Inflammatory macrophage treated with lipopolysaccharide for 4 hours (primary cell): ENCODE measurements around the gene LAPTM5.
"Not testable (repeated sequence)": the region's sequence is repeated elsewhere in the genome, so short reads cannot be mapped to it uniquely, and the experiment has no call there.

ENCODE experiments used
- DNase-seq: peaks from one replicate; pipeline ENCODE4 v3.0.0-alpha.2; 2020

LAPTM5 gene

GRCh38 chr1:30757352-30758120 lies at the start of gene LAPTM5:
TSS of gene LAPTM5 (minus strand) at chr1:30757774. CDS start at chr1:30757745, 29 bp downstream.
- DNase-seq: peak; percentile 84

GRCh38 chr1:30806381-30807317 lies 49.1 kb upstream of the LAPTM5 start:
- no peak for DNase-seq

- no peak for DNase-seq
Measured at GRCh38 chr1:30805304-30806003, 47.9 kb upstream of the LAPTM5 start.

GRCh38 chr1:30804822-30805221 lies 47.2 kb upstream of the LAPTM5 start:
- no peak for DNase-seq

GRCh38 chr1:30804352-30804751 lies 46.8 kb upstream of the LAPTM5 start:
- DNase-seq: no peak

- no peak for DNase-seq
Measured at GRCh38 chr1:30803562-30803961, 46.0 kb upstream of the LAPTM5 start.

- peak; percentile 65 for DNase-seq
Measured at GRCh38 chr1:30801771-30802198, 44.2 kb upstream of the LAPTM5 start.

- no peak for DNase-seq
Measured at GRCh38 chr1:30799233-30799511, 41.6 kb upstream of the LAPTM5 start.

- DNase-seq: peak; percentile 59
Measured at GRCh38 chr1:30798389-30799232, 41.0 kb upstream of the LAPTM5 start.

GRCh38 chr1:30795026-30795425 lies 37.5 kb upstream of the LAPTM5 start:
- DNase-seq: no peak

- DNase-seq: no peak
Measured at GRCh38 chr1:30794260-30794659, 36.7 kb upstream of the LAPTM5 start.

GRCh38 chr1:30793209-30793608 lies 35.6 kb upstream of the LAPTM5 start:
- no peak for DNase-seq

GRCh38 chr1:30791868-30792267 lies 34.3 kb upstream of the LAPTM5 start:
- peak; percentile 38 for DNase-seq

- DNase-seq: no peak
Measured at GRCh38 chr1:30790850-30791778, 33.5 kb upstream of the LAPTM5 start.

GRCh38 chr1:30790256-30790525 lies 32.6 kb upstream of the LAPTM5 start:
- DNase-seq: not testable (repeated sequence)

- no peak for DNase-seq
Measured at GRCh38 chr1:30789388-30790255, 32.0 kb upstream of the LAPTM5 start.

- no peak for DNase-seq
Measured at GRCh38 chr1:30788580-30789387, 31.2 kb upstream of the LAPTM5 start.

- no peak for DNase-seq
Measured at GRCh38 chr1:30787856-30788495, 30.4 kb upstream of the LAPTM5 start.

- no peak for DNase-seq
Measured at GRCh38 chr1:30787266-30787665, 29.7 kb upstream of the LAPTM5 start.
